Neural crest cell (in vitro differentiated cells): ENCODE measurements around the gene FREM2. TPM values are rescaled to one million over a fixed set of nuclear protein-coding genes. Genes with fewer than 3 reads are reported as not detected.
A peak's percentile ranks its signal among the peaks of the same experiment; 100 is the strongest.

ENCODE experiments used
- DNase-seq: peaks from one replicate; pipeline ENCODE4 v3.0.0; 2021; ENCODE audit warnings: low read depth, mixed read lengths, low spot score
- H3K27ac Mint-ChIP-seq: one replicate; pipeline ENCODE4 v1.8.0; 2021; ENCODE audit warnings: mild to moderate bottlenecking, mixed read lengths; ENCODE audit not compliant: unreplicated experiment
- H3K27me3 Mint-ChIP-seq: 2 replicates; pipeline ENCODE4 v1.8.0; 2021; ENCODE audit warnings: low read depth, mild to moderate bottlenecking, mixed read lengths
- H3K36me3 Mint-ChIP-seq: 2 replicates; pipeline ENCODE4 v1.8.0; 2021; ENCODE audit warnings: low read depth, mild to moderate bottlenecking, mixed read lengths
- H3K4me1 Mint-ChIP-seq: 2 replicates; pipeline ENCODE4 v1.8.0; 2021; ENCODE audit warnings: mixed read lengths
- H3K4me3 Mint-ChIP-seq: one replicate; pipeline ENCODE4 v1.8.0; 2021; ENCODE audit warnings: mild to moderate bottlenecking, mixed read lengths
- H3K9me3 Mint-ChIP-seq: 2 replicates; pipeline ENCODE4 v1.8.0; 2021; ENCODE audit warnings: mixed read lengths
- long read RNA-seq: library from polyadenylated mRNA; unstranded; transcript quantifications from one replicate; pipeline ENCODE4 v2.0.0, GENCODE V29; 2020
- total RNA-seq: library from RNA; stranded (reverse); gene quantifications from 2 replicates; pipeline ENCODE4 v1.2.1, GENCODE V29; 2021
- TF ChIP-seq, protein P1 (sequence below): fragments of 200-600 bp; sonication (generic); conservative IDR thresholded peaks from 2 replicates; pipeline ENCODE4 v1.5.0; 2021; ENCODE audit warnings: antibody characterized with exemption, mild to moderate bottlenecking

The FREM2 gene, protein sequence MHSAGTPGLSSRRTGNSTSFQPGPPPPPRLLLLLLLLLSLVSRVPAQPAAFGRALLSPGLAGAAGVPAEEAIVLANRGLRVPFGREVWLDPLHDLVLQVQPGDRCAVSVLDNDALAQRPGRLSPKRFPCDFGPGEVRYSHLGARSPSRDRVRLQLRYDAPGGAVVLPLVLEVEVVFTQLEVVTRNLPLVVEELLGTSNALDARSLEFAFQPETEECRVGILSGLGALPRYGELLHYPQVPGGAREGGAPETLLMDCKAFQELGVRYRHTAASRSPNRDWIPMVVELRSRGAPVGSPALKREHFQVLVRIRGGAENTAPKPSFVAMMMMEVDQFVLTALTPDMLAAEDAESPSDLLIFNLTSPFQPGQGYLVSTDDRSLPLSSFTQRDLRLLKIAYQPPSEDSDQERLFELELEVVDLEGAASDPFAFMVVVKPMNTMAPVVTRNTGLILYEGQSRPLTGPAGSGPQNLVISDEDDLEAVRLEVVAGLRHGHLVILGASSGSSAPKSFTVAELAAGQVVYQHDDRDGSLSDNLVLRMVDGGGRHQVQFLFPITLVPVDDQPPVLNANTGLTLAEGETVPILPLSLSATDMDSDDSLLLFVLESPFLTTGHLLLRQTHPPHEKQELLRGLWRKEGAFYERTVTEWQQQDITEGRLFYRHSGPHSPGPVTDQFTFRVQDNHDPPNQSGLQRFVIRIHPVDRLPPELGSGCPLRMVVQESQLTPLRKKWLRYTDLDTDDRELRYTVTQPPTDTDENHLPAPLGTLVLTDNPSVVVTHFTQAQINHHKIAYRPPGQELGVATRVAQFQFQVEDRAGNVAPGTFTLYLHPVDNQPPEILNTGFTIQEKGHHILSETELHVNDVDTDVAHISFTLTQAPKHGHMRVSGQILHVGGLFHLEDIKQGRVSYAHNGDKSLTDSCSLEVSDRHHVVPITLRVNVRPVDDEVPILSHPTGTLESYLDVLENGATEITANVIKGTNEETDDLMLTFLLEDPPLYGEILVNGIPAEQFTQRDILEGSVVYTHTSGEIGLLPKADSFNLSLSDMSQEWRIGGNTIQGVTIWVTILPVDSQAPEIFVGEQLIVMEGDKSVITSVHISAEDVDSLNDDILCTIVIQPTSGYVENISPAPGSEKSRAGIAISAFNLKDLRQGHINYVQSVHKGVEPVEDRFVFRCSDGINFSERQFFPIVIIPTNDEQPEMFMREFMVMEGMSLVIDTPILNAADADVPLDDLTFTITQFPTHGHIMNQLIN (N-terminal part only)
- total RNA-seq = 16.5 and 17.9 TPM in 2 replicates
- long read RNA-seq, partial matches to known transcripts = 2 of 7 reads
- long read RNA-seq, other reads (novel, unspliced or antisense) = 5 of 7 reads

DNA sequence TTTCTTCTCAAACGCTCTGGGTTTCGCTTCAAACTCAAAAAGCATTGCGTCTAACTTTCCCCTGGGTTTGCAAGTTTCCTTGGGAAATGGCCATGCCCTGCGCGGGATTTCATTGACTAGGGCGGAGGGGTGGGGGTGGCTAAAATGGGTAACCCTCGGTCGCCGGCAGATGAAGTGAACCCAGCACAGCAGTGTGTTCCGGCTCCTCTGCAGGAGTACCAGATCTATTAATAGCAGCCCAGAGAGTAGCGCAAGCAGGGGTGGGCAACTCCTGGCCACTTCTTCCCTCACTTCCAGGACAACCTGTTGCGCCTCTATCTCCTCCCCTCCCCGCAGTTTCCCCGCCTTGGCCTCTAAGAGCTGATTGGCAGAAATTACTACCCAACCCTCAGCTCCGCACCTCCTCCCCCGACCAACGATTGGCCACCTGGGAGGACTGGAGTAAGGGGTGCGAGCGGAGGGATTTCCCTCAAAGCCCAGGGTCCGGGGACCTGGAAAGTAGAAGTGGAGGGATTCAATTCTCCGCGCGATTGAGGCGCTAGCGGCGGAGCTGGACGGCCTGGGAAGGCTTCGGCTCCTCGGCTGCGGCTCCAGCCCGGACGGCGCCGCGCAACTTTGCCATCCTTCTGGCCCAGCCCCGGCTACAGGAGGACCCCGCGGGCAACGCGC, at the start of gene FREM2:
Gene FREM2, plus strand, starts transcription at position 501 of the 669 bp plus-strand sequence. CDS start 268 bp downstream, outside the sequence.
- peak; percentile 75 for DNase-seq
- TF ChIP-seq, protein P1, sequence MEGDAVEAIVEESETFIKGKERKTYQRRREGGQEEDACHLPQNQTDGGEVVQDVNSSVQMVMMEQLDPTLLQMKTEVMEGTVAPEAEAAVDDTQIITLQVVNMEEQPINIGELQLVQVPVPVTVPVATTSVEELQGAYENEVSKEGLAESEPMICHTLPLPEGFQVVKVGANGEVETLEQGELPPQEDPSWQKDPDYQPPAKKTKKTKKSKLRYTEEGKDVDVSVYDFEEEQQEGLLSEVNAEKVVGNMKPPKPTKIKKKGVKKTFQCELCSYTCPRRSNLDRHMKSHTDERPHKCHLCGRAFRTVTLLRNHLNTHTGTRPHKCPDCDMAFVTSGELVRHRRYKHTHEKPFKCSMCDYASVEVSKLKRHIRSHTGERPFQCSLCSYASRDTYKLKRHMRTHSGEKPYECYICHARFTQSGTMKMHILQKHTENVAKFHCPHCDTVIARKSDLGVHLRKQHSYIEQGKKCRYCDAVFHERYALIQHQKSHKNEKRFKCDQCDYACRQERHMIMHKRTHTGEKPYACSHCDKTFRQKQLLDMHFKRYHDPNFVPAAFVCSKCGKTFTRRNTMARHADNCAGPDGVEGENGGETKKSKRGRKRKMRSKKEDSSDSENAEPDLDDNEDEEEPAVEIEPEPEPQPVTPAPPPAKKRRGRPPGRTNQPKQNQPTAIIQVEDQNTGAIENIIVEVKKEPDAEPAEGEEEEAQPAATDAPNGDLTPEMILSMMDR = no peak
- H3K36me3 Mint-ChIP-seq = peaks cover 20% of the 10 kb centered on the region
- peak within 1 kb of the TSS; percentile 98 for H3K4me3 Mint-ChIP-seq
- H3K9me3 Mint-ChIP-seq = peaks cover 4% of the 10 kb centered on the region
- peaks cover 2% of the 10 kb centered on the region for H3K27me3 Mint-ChIP-seq
- peaks cover 20% of the 10 kb centered on the region for H3K4me1 Mint-ChIP-seq
- H3K27ac Mint-ChIP-seq = no peak within 1 kb of the TSS

DNA sequence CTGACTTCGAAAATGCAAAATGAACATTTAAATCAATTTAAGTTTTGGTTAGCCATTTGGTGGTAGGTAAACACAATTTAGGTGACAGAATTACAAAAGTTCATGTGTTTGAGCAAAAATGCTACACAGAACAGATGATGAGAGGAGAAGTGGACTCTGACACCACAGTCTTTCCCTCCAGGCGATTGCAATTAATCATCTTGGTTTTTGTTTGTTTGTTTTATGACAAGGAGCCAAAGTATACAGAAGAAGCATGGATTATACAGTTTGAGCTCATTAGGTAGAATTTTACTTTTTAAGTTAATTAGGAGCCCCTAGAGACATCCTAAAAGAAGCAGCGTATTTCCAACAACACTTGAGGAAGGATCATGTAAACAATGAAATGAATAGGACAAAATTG, 49.3 kb upstream of the FREM2 start:
- H3K36me3 Mint-ChIP-seq = no peaks in the 10 kb centered on the region
- H3K27ac Mint-ChIP-seq = no peak overlapping the region
- H3K9me3 Mint-ChIP-seq = no peaks in the 10 kb centered on the region
- H3K4me1 Mint-ChIP-seq = no peaks in the 10 kb centered on the region
- H3K27me3 Mint-ChIP-seq = no peaks in the 10 kb centered on the region
- TF ChIP-seq, protein P1 = no peak
- no peak overlapping the region for H3K4me3 Mint-ChIP-seq
- no peak for DNase-seq

DNA sequence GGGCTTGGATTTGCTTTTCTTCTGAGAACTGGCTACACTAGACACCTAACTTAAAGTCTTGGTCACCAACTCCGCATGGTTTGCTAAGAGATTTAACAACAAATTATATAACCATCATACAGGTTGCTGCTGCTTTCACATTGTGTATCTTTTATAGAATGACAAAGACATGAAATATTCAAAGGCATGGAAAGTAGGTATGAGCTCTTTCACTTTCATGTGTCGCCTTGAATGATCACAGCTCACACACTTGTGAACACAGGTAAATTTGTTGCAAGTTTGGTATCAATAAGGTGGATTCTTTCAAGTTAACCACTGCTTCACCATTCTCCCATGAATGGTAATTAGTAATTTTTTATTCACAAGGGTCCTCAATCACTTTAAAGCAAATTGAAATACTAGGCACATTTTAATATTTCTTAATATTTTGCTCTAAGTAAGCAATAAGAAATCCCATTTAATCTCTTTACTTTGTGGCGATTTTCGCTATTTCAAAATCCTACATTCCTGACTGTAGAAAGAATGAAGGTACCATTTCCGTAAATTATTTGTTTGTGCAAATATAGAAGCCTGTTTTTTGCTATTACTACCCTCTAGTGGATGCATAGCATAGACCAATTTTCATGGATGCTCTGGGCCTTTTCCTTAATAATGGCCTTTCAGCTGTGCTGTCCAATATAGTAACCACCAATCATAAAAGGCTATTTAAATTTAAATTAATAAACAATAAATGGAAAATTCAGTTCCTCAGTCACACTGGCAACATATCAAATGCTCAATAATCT, 45.5 kb upstream of the FREM2 start:
- Mint-ChIP-seq H3K4me3 (no peak overlapping the region), H3K9me3 (no peaks in the 10 kb centered on the region), H3K36me3 (no peaks in the 10 kb centered on the region), H3K4me1 (no peaks in the 10 kb centered on the region), H3K27me3 (no peaks in the 10 kb centered on the region), H3K27ac (no peak overlapping the region)
- TF ChIP-seq, protein P1 = peak; percentile 51
- DNase-seq = no peak

DNA sequence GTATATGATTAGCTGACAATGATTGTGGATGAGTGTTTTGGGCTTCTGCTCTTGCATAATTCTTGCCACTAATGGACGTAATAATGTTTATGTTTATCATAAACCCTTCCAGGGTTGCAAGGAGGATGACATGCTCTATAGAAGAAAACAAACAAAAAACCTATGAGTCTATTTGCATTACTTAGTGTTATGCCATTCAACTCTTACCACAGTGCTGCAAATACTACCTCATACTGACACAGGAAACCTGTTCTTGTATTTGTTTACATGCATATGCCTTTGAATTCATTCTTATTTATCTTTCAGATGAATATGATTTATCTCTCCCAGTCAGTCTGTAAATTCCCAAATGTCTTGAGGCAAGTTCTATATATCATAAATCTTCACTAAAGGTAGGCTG, 39.6 kb upstream of the FREM2 start:
- Mint-ChIP-seq H3K27me3 (no peaks in the 10 kb centered on the region), H3K4me3 (no peak overlapping the region), H3K4me1 (no peaks in the 10 kb centered on the region), H3K36me3 (no peaks in the 10 kb centered on the region), H3K9me3 (no peaks in the 10 kb centered on the region), H3K27ac (no peak overlapping the region)
- TF ChIP-seq, protein P1 = no peak
- DNase-seq = no peak
